Prostate gland (tissue), 2 donors: ENCODE data around the gene MKRN2.

Experiments used
- CTCF ChIP-seq, 4 experiments: fragments of 200-600 bp in 2 of 4; fragments of 450-650 bp in 2 of 4; sonication (generic) in 2 of 4; IDR thresholded peaks; 1 replicate in 3 of 4; 2 replicates in 1 of 4; pipeline ENCODE4 v1.5.1; 2016 to 2019; ENCODE audit warnings: antibody characterized with exemption in 4 of 4, mild to moderate bottlenecking in 2 of 4, moderate library complexity in 2 of 4
- POLR2A ChIP-seq: fragments of 450-650 bp; IDR thresholded peaks from one replicate; pipeline ENCODE4 v1.6.1; 2016; ENCODE audit warnings: antibody characterized with exemption, mild to moderate bottlenecking
- POLR2AphosphoS5 ChIP-seq: sonication (generic); formaldehyde crosslinking; IDR thresholded peaks from one replicate; pipeline ENCODE4 v1.6.1; 2017; ENCODE audit warnings: antibody characterized with exemption

GRCh38 chr3:12544652-12545472 is 12.0 kb upstream of the MKRN2 start:
- TF ChIP-seq CTCF (IDR thresholded peaks at IDR 0.05) (no peak), POLR2AphosphoS5 (no peak), POLR2A (no peak)
